Measurements from ENCODE around the gene KASH5.

Gene KASH5

GRCh38 chr19:49422407-49423070 lies 34.5 kb downstream of the KASH5 start:
- no peak for DNase-seq

- DNase-seq, result no peak
Observed at GRCh38 chr19:49423071-49423984, 35.3 kb downstream of the KASH5 start, which contains the start of gene PTH2. PTH2 (minus strand) TSS chr19:49423441; CDS start chr19:49423339, 102 bp downstream.

GRCh38 chr19:49423985-49424303 lies 35.9 kb downstream of the KASH5 start:
- no peak for DNase-seq

GRCh38 chr19:49425178-49425577 lies 37.1 kb downstream of the KASH5 start, which contains the start of gene GFY:
GFY (plus strand) TSS chr19:49425388; CDS start chr19:49426431, 1,043 bp downstream.
- no peak for DNase-seq

GRCh38 chr19:49425922-49426592 lies 38.0 kb downstream of the KASH5 start:
- DNase-seq, result no peak

GRCh38 chr19:49427339-49427738 lies 39.3 kb downstream of the KASH5 start:
- no peak for DNase-seq

- no peak for DNase-seq
Observed at GRCh38 chr19:49427855-49428546, 40.0 kb downstream of the KASH5 start.

- no peak for DNase-seq
Observed at GRCh38 chr19:49428547-49429451, 40.8 kb downstream of the KASH5 start.

- DNase-seq, result no peak
Observed at GRCh38 chr19:49430172-49430677, 42.2 kb downstream of the KASH5 start.

GRCh38 chr19:49430678-49431329 lies 42.8 kb downstream of the KASH5 start:
- DNase-seq, result no peak

- no peak for DNase-seq
Observed at GRCh38 chr19:49431330-49431749, 43.3 kb downstream of the KASH5 start.

GRCh38 chr19:49432141-49433073 lies 44.4 kb downstream of the KASH5 start:
- DNase-seq, result no peak

- no peak for DNase-seq
Observed at GRCh38 chr19:49433240-49433901, 45.3 kb downstream of the KASH5 start.

GRCh38 chr19:49434907-49435583 lies 47.0 kb downstream of the KASH5 start:
- DNase-seq, result no peak

- no peak for DNase-seq
Observed at GRCh38 chr19:49435670-49436069, 47.6 kb downstream of the KASH5 start.

GRCh38 chr19:49436381-49437017 lies 48.5 kb downstream of the KASH5 start:
- no peak for DNase-seq

GRCh38 chr19:49437231-49437630 lies 49.2 kb downstream of the KASH5 start:
- no peak for DNase-seq

- no peak for DNase-seq
Observed at GRCh38 chr19:49438261-49438660, 50.2 kb downstream of the KASH5 start.
